Measurements from ENCODE around the gene BRICD5.

- TF ChIP-seq CTCF (tag by site-specific recombination; IDR thresholded peaks at IDR 0.05), result no peak
- no peak for TF ChIP-seq BCL11A (tag by site-specific recombination; IDR thresholded peaks at IDR 0.05; ENCODE audit: low read depth)
- no peak for TF ChIP-seq ZNF239 (tag by site-specific recombination; IDR thresholded peaks at IDR 0.05)
- no peak for TF ChIP-seq ZNF2 (tag by site-specific recombination; IDR thresholded peaks at IDR 0.05)
- TF ChIP-seq SALL2 (tag by site-specific recombination; IDR thresholded peaks at IDR 0.05; ENCODE audit: borderline replicate concordance), result no peak
- no peak for TF ChIP-seq PBX3 (CRISPR knock-in tag; IDR thresholded peaks at IDR 0.05)
Measured at GRCh38 chr16:2165861-2166260, 44.8 kb downstream of the BRICD5 start.
